ENCODE data around the gene COL9A3.

COL9A3 gene

GRCh38 chr20:62797671-62798532, 18.9 kb upstream of the COL9A3 start:
- DNase-seq, result no peak

GRCh38 chr20:62799036-62799435, 17.8 kb upstream of the COL9A3 start:
- no peak for DNase-seq

- DNase-seq, result no peak
These were observed 17.4 kb upstream of the COL9A3 start for GRCh38 chr20:62799459-62799858.

GRCh38 chr20:62799873-62800272, 17.0 kb upstream of the COL9A3 start:
- DNase-seq, result no peak

- DNase-seq, result no peak
These were observed 16.3 kb upstream of the COL9A3 start for GRCh38 chr20:62800314-62801259.

- no peak for DNase-seq
These were observed 15.4 kb upstream of the COL9A3 start for GRCh38 chr20:62801284-62802010.

- DNase-seq, result no peak
These were observed 14.7 kb upstream of the COL9A3 start for GRCh38 chr20:62802026-62802712.

GRCh38 chr20:62804021-62804626, 12.7 kb upstream of the COL9A3 start:
- DNase-seq, result no peak

- DNase-seq, result peak; percentile 72
These were observed 12.2 kb upstream of the COL9A3 start, which contains the start of gene OGFR for GRCh38 chr20:62804627-62805154. TSS of gene OGFR (plus strand) at chr20:62804835. CDS start at chr20:62804860, 25 bp downstream.

- DNase-seq, result no peak
These were observed 11.6 kb upstream of the COL9A3 start for GRCh38 chr20:62805155-62805710.

GRCh38 chr20:62805711-62806382, 11.0 kb upstream of the COL9A3 start:
- no peak for DNase-seq

- no peak for DNase-seq
These were observed 10.3 kb upstream of the COL9A3 start for GRCh38 chr20:62806383-62807050.

- no peak for DNase-seq
These were observed 9.2 kb upstream of the COL9A3 start for GRCh38 chr20:62807444-62808210.

- DNase-seq, result peak; percentile 61
These were observed 8.5 kb upstream of the COL9A3 start for GRCh38 chr20:62808211-62808865.

GRCh38 chr20:62809530-62810428, 7.1 kb upstream of the COL9A3 start:
- DNase-seq, result no peak

GRCh38 chr20:62811320-62811719, 5.5 kb upstream of the COL9A3 start:
- DNase-seq, result no peak

GRCh38 chr20:62811720-62812119, 5.1 kb upstream of the COL9A3 start:
- no peak for DNase-seq

Data from fibroblast of skin of scalp (primary cell).